Parathyroid adenoma (tissue), 2 donors: Measurements from ENCODE around the gene SUSD6.
A peak's percentile ranks its signal among the peaks of the same experiment; 100 is the strongest.

Experiments
- H2AFZ ChIP-seq: fragments of 300-600 bp; sonication (generic); one replicate; pipeline ENCODE4 v1.7.0; 2017; ENCODE audit warnings: antibody characterized with exemption, mild to moderate bottlenecking
- H3K27ac ChIP-seq: fragments of 300-600 bp; sonication (generic); one replicate; pipeline ENCODE4 v1.7.0; 2017
- H3K27me3 ChIP-seq: fragments of 300-600 bp; sonication (generic); one replicate; pipeline ENCODE4 v1.7.0; 2017; ENCODE audit warnings: low read length; ENCODE audit not compliant: control insufficient read depth, insufficient read depth
- H3K36me3 ChIP-seq: fragments of 300-600 bp; sonication (generic); one replicate; pipeline ENCODE4 v1.7.0; 2017; ENCODE audit warnings: low read length; ENCODE audit not compliant: control insufficient read depth, insufficient read depth
- H3K4me1 ChIP-seq: fragments of 300-600 bp; sonication (generic); one replicate; pipeline ENCODE4 v1.7.0; 2017; ENCODE audit warnings: control low read depth
- H3K4me2 ChIP-seq: fragments of 300-600 bp; sonication (generic); one replicate; pipeline ENCODE4 v1.7.0; 2017; ENCODE audit warnings: low read length
- H3K4me3 ChIP-seq: fragments of 300-600 bp; sonication (generic); one replicate; pipeline ENCODE4 v1.7.0; 2017; ENCODE audit warnings: low read depth, low read length
- H3K79me2 ChIP-seq: fragments of 300-600 bp; sonication (generic); one replicate; pipeline ENCODE4 v1.7.0; 2017; ENCODE audit warnings: control low read depth
- H3K9ac ChIP-seq: fragments of 300-600 bp; sonication (generic); one replicate; pipeline ENCODE4 v1.7.0; 2017; ENCODE audit warnings: mild to moderate bottlenecking
- H3K9me3 ChIP-seq: fragments of 300-600 bp; sonication (generic); one replicate; pipeline ENCODE4 v1.7.0; 2017; ENCODE audit warnings: low read length; ENCODE audit not compliant: control insufficient read depth
- TF ChIP-seq, protein P1 (sequence below): fragments of 300-600 bp; sonication (generic); IDR thresholded peaks from one replicate; pipeline ENCODE4 v1.7.0; 2017; ENCODE audit warnings: antibody characterized with exemption, mild to moderate bottlenecking
- donor health status: primary hyperparathyroidism.

SUSD6 gene

DNA sequence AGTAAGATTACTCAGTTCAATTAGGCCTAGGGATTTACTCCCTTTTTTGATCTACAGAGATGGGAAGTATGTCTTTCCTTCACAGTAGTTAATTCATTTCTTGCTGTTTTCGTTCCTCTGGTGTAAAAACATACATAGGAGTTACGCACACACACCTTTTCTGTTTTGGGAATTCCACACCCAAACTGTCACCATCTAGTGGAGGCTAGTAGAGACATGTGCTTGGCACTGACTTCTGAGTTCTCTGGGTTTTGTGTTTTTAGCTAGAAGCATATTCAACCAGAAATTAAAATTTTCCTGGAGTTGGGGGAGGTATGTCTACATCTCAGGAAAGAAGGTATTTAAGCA is 1.4 kb downstream of the SUSD6 start:
- Histone ChIP-seq H3K27me3 (no peaks in the 10 kb centered on the region), H3K9ac (peak overlapping the region; percentile 63), H2AFZ (peak overlapping the region; percentile 85), H3K79me2 (peaks cover 31% of the 10 kb centered on the region), H3K9me3 (no peaks in the 10 kb centered on the region), H3K4me1 (peaks cover 36% of the 10 kb centered on the region), H3K4me2 (peak overlapping the region; percentile 97), H3K4me3 (peak overlapping the region; percentile 82), H3K36me3 (no peaks in the 10 kb centered on the region), H3K27ac (peak overlapping the region; percentile 93)
- TF ChIP-seq, protein P1, sequence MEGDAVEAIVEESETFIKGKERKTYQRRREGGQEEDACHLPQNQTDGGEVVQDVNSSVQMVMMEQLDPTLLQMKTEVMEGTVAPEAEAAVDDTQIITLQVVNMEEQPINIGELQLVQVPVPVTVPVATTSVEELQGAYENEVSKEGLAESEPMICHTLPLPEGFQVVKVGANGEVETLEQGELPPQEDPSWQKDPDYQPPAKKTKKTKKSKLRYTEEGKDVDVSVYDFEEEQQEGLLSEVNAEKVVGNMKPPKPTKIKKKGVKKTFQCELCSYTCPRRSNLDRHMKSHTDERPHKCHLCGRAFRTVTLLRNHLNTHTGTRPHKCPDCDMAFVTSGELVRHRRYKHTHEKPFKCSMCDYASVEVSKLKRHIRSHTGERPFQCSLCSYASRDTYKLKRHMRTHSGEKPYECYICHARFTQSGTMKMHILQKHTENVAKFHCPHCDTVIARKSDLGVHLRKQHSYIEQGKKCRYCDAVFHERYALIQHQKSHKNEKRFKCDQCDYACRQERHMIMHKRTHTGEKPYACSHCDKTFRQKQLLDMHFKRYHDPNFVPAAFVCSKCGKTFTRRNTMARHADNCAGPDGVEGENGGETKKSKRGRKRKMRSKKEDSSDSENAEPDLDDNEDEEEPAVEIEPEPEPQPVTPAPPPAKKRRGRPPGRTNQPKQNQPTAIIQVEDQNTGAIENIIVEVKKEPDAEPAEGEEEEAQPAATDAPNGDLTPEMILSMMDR = no peak

DNA sequence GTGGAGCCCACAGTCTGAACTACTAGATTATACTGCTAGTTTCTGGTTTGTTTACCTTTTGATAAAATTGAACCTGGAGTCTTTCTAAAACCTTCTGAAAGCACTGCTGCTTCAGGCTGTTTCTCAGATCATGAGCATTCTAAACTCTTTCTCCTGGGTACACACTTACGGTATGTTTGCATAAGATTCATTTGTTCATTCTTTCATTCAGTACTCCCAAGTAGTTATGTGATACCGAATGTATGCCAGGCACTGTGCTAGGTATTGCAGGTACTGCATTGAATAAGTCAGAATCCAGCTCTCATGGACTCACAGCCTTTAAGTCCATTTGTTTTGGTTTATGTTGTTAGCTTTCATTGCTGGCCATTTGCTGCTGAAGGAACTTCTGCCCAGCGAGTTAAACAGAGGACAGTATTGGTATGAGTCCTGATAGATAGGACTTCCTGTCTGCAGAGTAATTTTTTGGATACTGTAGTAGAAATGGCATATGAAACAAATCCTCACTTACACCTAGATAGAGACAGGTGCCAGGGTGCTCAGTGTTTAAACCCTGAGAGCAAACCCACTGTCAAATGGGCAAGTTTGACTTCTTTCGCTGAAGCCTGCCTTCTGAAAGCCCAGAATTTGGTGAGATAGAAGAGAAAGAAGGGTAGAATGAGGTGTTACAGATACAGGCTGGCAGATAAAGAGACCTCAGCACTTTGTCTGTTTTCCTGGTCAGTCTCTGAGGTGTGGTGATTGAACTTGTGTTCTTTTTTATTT is 2.1 kb downstream of the SUSD6 start:
- H3K4me1 ChIP-seq = peaks cover 40% of the 10 kb centered on the region
- peak overlapping the region; percentile 33 for H3K27ac ChIP-seq
- TF ChIP-seq, protein P1 = no peak
- H3K9ac ChIP-seq = no peak overlapping the region
- H2AFZ ChIP-seq = no peak overlapping the region
- H3K4me3 ChIP-seq = peak overlapping the region; percentile 82
- H3K9me3 ChIP-seq = no peaks in the 10 kb centered on the region
- H3K79me2 ChIP-seq = peaks cover 39% of the 10 kb centered on the region
- H3K4me2 ChIP-seq = peak overlapping the region; percentile 97
- no peaks in the 10 kb centered on the region for H3K36me3 ChIP-seq
- H3K27me3 ChIP-seq = no peaks in the 10 kb centered on the region

DNA sequence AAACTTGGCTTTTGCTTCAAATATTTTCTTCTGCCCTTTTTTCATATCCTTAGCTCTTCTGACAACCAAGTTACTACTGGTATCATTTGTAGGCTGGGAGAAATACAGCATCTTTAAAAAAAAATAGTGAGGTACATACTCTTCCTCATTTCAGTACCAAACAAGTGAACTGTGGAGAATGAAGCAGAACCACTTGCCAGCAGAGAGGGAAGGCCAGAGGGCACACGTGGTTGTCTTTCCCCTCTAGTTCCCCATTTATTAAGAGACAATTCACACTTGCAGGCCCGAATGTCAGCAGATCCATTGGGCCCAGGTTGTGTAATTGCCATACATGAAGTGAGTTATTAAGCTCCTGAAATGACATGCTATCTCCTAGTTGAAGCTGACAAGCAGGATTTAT is 3.2 kb downstream of the SUSD6 start:
- no peaks in the 10 kb centered on the region for H3K9me3 ChIP-seq
- H3K27me3 ChIP-seq = no peaks in the 10 kb centered on the region
- H2AFZ ChIP-seq = no peak overlapping the region
- H3K27ac ChIP-seq = peak overlapping the region; percentile 75
- H3K4me2 ChIP-seq = no peak overlapping the region
- TF ChIP-seq, protein P1 = no peak
- peaks cover 41% of the 10 kb centered on the region for H3K4me1 ChIP-seq
- H3K9ac ChIP-seq = no peak overlapping the region
- H3K36me3 ChIP-seq = no peaks in the 10 kb centered on the region
- H3K79me2 ChIP-seq = peaks cover 48% of the 10 kb centered on the region
- no peak overlapping the region for H3K4me3 ChIP-seq

DNA sequence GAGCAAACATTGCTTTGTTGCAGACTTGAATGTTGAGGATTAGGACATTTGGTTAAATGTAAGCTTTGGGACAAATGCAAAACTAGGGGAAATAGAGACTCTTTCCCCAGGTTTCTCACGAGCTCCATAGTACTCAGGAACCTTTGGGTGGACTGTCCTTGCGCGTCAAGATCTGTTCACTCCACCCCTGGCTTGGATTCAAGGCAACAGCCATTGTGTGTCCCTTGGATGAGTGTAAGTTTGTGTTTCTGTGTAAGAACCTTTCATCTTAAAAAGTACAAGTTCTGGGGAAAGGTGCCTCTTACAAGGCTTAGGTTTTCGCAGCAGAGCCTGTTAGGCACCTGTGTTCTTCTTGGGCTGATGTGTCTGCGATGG is 3.7 kb downstream of the SUSD6 start:
- Histone ChIP-seq H3K9ac (no peak overlapping the region), H3K36me3 (no peaks in the 10 kb centered on the region), H3K27ac (peak overlapping the region; percentile 75), H3K27me3 (no peaks in the 10 kb centered on the region), H3K4me2 (peak overlapping the region; percentile 45), H2AFZ (no peak overlapping the region), H3K79me2 (peaks cover 54% of the 10 kb centered on the region), H3K9me3 (no peaks in the 10 kb centered on the region), H3K4me1 (peaks cover 45% of the 10 kb centered on the region), H3K4me3 (peak overlapping the region; percentile 20)
- TF ChIP-seq, protein P1 = no peak
